HepG2 (cell line): ENCODE data around the gene FAM210A. TPM values are rescaled to one million over a fixed set of nuclear protein-coding genes. Genes with fewer than 3 reads are reported as not detected.

Experiments used
- ATF1 ChIP-seq: IDR thresholded peaks from 2 replicates; pipeline ENCODE4 v1.6.1; 2016; ENCODE audit warnings: mild to moderate bottlenecking, control low read depth
- CAMTA2 ChIP-seq: sonication (generic); formaldehyde crosslinking; IDR thresholded peaks from 2 replicates; pipeline ENCODE4 v1.4.0; 2020; ENCODE audit warnings: mild to moderate bottlenecking, missing genetic modification reagents, borderline replicate concordance
- DZIP1 ChIP-seq: sonication (generic); formaldehyde crosslinking; IDR thresholded peaks from 2 replicates; pipeline ENCODE4 v1.5.0; 2020; ENCODE audit warnings: mild to moderate bottlenecking, missing genetic modification reagents
- GRHL1 ChIP-seq: sonication (generic); formaldehyde crosslinking; conservative IDR thresholded peaks from 2 replicates; pipeline ENCODE4 v1.8.0; 2022; ENCODE audit warnings: missing genetic modification reagents
- IKZF4 ChIP-seq: sonication (generic); formaldehyde crosslinking; IDR thresholded peaks from 2 replicates; pipeline ENCODE4 v1.5.1; 2020; ENCODE audit warnings: borderline replicate concordance, mild to moderate bottlenecking, low read depth, missing genetic modification reagents; ENCODE audit errors: not compliant biosample characterization
- NR2F1 ChIP-seq, 2 experiments: fragments of 450-650 bp in 1 of 2; formaldehyde crosslinking in 1 of 2; IDR thresholded peaks; 2 replicates each; pipeline versions ENCODE4 v1.5.0 to v1.6.1; 2016 to 2020; ENCODE audit warnings: mild to moderate bottlenecking in 1 of 2, missing compliant biosample characterization in 1 of 2, missing genetic modification reagents in 1 of 2, moderate library complexity in 1 of 2
- RBFOX2 ChIP-seq: fragments of 200-400 bp; formaldehyde crosslinking; IDR thresholded peaks from 2 replicates; pipeline ENCODE4 v1.6.1; 2017; ENCODE audit warnings: low read depth, mild to moderate bottlenecking, low read length
- RCOR2 ChIP-seq: IDR thresholded peaks from 2 replicates; pipeline ENCODE4 v1.6.1; 2016; ENCODE audit warnings: missing biosample characterization, missing genetic modification reagents
- SYNCRIP ChIP-seq: fragments of 200-400 bp; formaldehyde crosslinking; IDR thresholded peaks from 2 replicates; pipeline ENCODE4 v1.6.1; 2018; ENCODE audit warnings: mild to moderate bottlenecking, low read depth, low read length; ENCODE audit not compliant: insufficient read depth
- ZBTB42 ChIP-seq: sonication (generic); formaldehyde crosslinking; IDR thresholded peaks from 2 replicates; pipeline ENCODE4 v1.5.0; 2020; ENCODE audit warnings: mild to moderate bottlenecking, missing genetic modification reagents
- ZHX2 ChIP-seq, 2 experiments: sonication (generic) in 1 of 2; formaldehyde crosslinking in 1 of 2; IDR thresholded peaks; 2 replicates each; pipeline versions ENCODE4 v1.6.1 to v1.9.0; 2014 to 2022; ENCODE audit warnings: antibody characterized with exemption in 1 of 2, borderline replicate concordance in 1 of 2, inconsistent platforms in 1 of 2, low read depth in 1 of 2, missing genetic modification reagents in 1 of 2
- ZNF747 ChIP-seq: sonication (generic); formaldehyde crosslinking; IDR thresholded peaks from 2 replicates; pipeline ENCODE4 v1.8.1; 2023; ENCODE audit warnings: missing genetic modification reagents, mild to moderate bottlenecking, borderline replicate concordance
- ZXDC ChIP-seq: sonication (generic); formaldehyde crosslinking; IDR thresholded peaks from 2 replicates; pipeline ENCODE4 v1.5.0; 2020; ENCODE audit warnings: mild to moderate bottlenecking, missing genetic modification reagents
- polyA plus RNA-seq, 8 experiments: library from polyadenylated mRNA; depleted of rRNA in 3 of 8; stranded (reverse) in 7 of 8; unstranded in 1 of 8; fragments of >200 nt; fragmentation: Illumina TruSeq in 4 of 8; extraction: Trizol in 4 of 8; gene quantifications; 2 replicates each; pipeline versions ENCODE4 v1.2.1 to v1.2.3, GENCODE V29; 2011 to 2016; ENCODE audit warnings: low read depth in 4 of 8, missing spikeins in 1 of 8, mixed read lengths in 1 of 8; ENCODE audit not compliant: insufficient read depth in 1 of 8
- total RNA-seq, 5 experiments: library from RNA; depleted of rRNA; stranded (reverse); fragments of >200 nt; fragmentation: Illumina TruSeq; extraction: Trizol; gene quantifications; 2 replicates each; pipeline ENCODE4 v1.2.3, GENCODE V29; 2016; ENCODE audit warnings: low read depth in 1 of 5

The FAM210A gene
- total and polyA plus RNA-seq, 2 of the 13 experiments (the other 11 are each of a cell fraction or from before 2014, with no cell fraction given), result 33.2 to 37.5 TPM

- TF ChIP-seq DZIP1 (no peak; the same call in 1 of the 2 replicates), RCOR2 (CRISPR knock-in tag) (no peak), GRHL1 (no peak), ZHX2 (IDR thresholded peaks at IDR 0.05; ENCODE audit: low read depth) (peak; percentile 93), ZHX2 (CRISPR knock-in tag; IDR thresholded peaks at IDR 0.05; ENCODE audit: borderline replicate concordance) (no peak), ATF1 (CRISPR knock-in tag) (peak; percentile 94), ZNF747 (peak; percentile 90; the same call in 1 of the 2 replicates), ZXDC (CRISPR knock-in tag) (no peak), CAMTA2 (CRISPR knock-in tag) (no peak), ZBTB42 (CRISPR knock-in tag) (no peak), SYNCRIP (no peak), NR2F1 (CRISPR knock-in tag; IDR thresholded peaks at IDR 0.05) (0 out of 4 replicates have a peak, but pooled peaks have one; percentile 19 to 27), IKZF4 (CRISPR knock-in tag) (no peak), RBFOX2 (peak; percentile 94)
Observed at GRCh38 chr18:13726232-13726971, at the start of gene FAM210A, which contains the start of gene RNMT (continued).
